ENCODE data around the gene SH3RF1.

The SH3RF1 gene

DNA sequence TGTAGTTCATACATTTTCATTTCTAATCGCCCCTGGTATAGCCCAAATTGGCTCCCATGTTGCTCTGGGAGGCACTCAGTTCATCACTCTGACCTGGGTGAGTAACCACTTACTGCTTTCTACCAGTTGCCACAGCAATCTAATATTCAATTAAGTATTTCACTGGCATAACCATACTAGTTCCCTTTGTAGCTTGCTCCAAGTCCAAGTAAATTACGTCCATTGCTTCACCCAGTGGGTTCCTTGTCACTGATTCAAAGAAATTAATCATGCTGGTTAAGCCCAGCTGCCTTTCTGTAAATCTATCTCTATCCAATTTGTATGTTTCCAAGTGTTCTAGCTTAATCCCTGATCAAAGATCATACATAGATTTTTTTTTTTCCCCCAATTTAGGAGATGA, 168.7 kb downstream of the SH3RF1 start:
- peaks cover 35% of the 10 kb centered on the region for H3K4me1 ChIP-seq (ENCODE audit: insufficient read depth, low read length)
- no peak overlapping the region for H3K9ac ChIP-seq (ENCODE audit: low read length)
- H3K36me3 ChIP-seq (ENCODE audit: insufficient read depth, low read length), result peaks cover 16% of the 10 kb centered on the region
- no peaks in the 10 kb centered on the region for H3K9me3 ChIP-seq (ENCODE audit: low read length)
- H3K4me3 ChIP-seq (ENCODE audit: low read depth in 1 of 2, low read length in 2 of 2), result no peak overlapping the region
- no peaks in the 10 kb centered on the region for H3K27me3 ChIP-seq (ENCODE audit: control insufficient read depth in 1 of 2, insufficient read depth in 2 of 2, low read length in 2 of 2)
- no peak overlapping the region for H3K27ac ChIP-seq (ENCODE audit: low read depth, low read length)

DNA sequence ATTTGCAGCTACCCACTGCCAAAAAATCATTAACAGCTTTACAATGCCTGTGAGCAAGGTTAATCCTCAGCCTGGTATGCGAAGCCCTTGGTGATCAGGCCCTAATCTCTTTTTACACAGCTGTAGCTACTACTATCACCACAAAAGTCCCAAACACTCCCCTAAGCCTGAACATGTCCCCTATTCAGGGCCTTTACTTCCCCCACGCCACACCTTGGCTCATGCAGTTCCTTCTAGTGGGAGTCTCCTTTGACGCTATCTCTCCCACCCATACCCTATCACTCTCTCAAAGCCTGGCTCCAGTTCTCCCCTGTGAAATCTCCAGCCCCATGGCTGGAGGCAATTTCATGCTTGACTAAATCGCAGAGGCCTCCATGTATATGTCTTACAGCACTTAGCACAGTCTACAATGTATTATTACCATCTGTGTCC, 170.1 kb downstream of the SH3RF1 start:
- Histone ChIP-seq H3K4me1 (ENCODE audit: insufficient read depth, low read length) (peaks cover 35% of the 10 kb centered on the region), H3K27me3 (ENCODE audit: control insufficient read depth in 1 of 2, insufficient read depth in 2 of 2, low read length in 2 of 2) (no peaks in the 10 kb centered on the region), H3K27ac (ENCODE audit: low read depth, low read length) (no peak overlapping the region), H3K9me3 (ENCODE audit: low read length) (no peaks in the 10 kb centered on the region), H3K4me3 (ENCODE audit: low read depth in 1 of 2, low read length in 2 of 2) (no peak overlapping the region), H3K36me3 (ENCODE audit: insufficient read depth, low read length) (peaks cover 8% of the 10 kb centered on the region), H3K9ac (ENCODE audit: low read length) (no peak overlapping the region)

DNA sequence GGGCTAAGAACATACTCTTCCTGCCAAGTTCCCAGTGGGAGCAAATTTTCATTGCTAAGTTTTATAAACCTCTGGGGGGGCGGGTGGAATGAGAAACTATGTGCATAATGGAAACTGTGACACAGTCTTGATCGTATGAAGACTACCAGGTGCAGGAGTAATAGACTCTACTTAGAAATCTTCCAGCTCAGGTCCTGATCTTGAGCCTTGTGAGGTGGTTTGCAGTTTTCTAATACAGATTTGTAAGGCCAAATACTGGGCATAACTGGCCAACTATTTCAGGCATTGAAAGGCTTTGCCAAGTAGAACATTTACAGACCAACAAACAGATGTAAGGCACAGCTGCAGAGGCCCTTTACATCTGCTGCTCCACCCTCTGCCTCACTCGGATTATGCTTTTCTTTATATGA, 171.0 kb downstream of the SH3RF1 start:
- H3K27me3 ChIP-seq (ENCODE audit: control insufficient read depth in 1 of 2, insufficient read depth in 2 of 2, low read length in 2 of 2), result no peaks in the 10 kb centered on the region
- H3K9me3 ChIP-seq (ENCODE audit: low read length), result no peaks in the 10 kb centered on the region
- H3K4me1 ChIP-seq (ENCODE audit: insufficient read depth, low read length), result peaks cover 35% of the 10 kb centered on the region
- peak overlapping the region; percentile 17 for H3K27ac ChIP-seq (ENCODE audit: low read depth, low read length)
- H3K36me3 ChIP-seq (ENCODE audit: insufficient read depth, low read length), result peaks cover 4% of the 10 kb centered on the region
- H3K9ac ChIP-seq (ENCODE audit: low read length), result no peak overlapping the region
- H3K4me3 ChIP-seq (ENCODE audit: low read depth in 1 of 2, low read length in 2 of 2), result no peak overlapping the region

DNA sequence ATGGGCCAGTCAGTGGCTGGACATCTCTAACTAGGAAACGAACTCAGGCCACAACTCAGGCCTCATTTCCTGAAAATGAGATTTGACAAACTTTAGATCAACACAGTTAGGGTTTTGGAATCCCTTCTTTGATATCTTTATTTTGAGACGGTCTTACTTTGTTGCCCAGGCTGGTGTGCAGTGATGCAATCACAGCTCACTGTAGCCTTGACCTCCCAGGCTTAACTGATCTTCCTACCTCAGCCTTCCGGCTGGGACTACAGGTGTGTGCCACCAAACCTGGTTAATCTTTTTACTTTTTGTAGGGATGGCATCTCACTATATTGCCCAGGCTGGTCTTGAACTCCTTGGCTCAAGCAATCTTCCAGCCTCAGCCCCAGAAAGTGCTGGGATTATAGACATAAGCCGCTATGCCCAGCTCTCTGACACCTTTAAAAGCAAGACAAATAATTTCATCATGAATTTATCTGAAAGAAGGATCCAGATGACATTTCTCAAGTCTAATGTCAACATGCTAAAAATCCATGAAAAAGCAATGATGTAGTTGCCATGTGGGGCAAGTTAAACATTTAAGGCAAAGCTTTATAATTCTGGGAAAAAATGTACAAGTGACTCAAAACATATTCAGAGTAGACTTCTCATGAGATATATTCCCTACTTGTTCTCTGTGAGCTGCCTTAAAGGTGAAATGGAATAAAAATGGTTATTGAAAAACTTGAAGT, 171.6 kb downstream of the SH3RF1 start:
- Histone ChIP-seq H3K27ac (ENCODE audit: low read depth, low read length) (no peak overlapping the region), H3K27me3 (ENCODE audit: control insufficient read depth in 1 of 2, insufficient read depth in 2 of 2, low read length in 2 of 2) (no peaks in the 10 kb centered on the region), H3K4me3 (ENCODE audit: low read depth in 1 of 2, low read length in 2 of 2) (no peak overlapping the region), H3K36me3 (ENCODE audit: insufficient read depth, low read length) (peaks cover 4% of the 10 kb centered on the region), H3K9me3 (ENCODE audit: low read length) (no peaks in the 10 kb centered on the region), H3K9ac (ENCODE audit: low read length) (no peak overlapping the region), H3K4me1 (ENCODE audit: insufficient read depth, low read length) (peaks cover 32% of the 10 kb centered on the region)

DNA sequence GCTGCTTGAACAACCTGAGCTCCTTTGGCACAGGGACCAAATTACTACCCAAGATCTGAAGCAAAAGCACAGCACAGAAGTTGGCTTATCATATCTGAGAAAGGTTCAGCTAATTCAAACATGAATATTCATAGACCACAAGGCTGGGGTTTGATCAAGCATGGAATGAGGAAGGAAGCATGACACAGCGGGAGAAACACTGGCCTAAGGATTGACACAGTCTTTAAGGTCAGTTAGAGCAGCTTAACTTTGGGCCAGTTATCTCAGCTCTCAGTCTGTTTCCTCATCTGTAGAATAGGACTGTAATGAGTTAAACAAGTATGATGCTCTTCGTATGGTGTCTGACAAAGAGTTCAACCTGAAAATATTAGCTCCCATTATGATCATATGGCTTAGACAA, 172.2 kb downstream of the SH3RF1 start:
- Histone ChIP-seq H3K36me3 (ENCODE audit: insufficient read depth, low read length) (peaks cover 4% of the 10 kb centered on the region), H3K9me3 (ENCODE audit: low read length) (no peaks in the 10 kb centered on the region), H3K27me3 (ENCODE audit: control insufficient read depth in 1 of 2, insufficient read depth in 2 of 2, low read length in 2 of 2) (no peaks in the 10 kb centered on the region), H3K27ac (ENCODE audit: low read depth, low read length) (no peak overlapping the region), H3K9ac (ENCODE audit: low read length) (no peak overlapping the region), H3K4me3 (ENCODE audit: low read depth in 1 of 2, low read length in 2 of 2) (no peak overlapping the region), H3K4me1 (ENCODE audit: insufficient read depth, low read length) (peaks cover 28% of the 10 kb centered on the region)

DNA sequence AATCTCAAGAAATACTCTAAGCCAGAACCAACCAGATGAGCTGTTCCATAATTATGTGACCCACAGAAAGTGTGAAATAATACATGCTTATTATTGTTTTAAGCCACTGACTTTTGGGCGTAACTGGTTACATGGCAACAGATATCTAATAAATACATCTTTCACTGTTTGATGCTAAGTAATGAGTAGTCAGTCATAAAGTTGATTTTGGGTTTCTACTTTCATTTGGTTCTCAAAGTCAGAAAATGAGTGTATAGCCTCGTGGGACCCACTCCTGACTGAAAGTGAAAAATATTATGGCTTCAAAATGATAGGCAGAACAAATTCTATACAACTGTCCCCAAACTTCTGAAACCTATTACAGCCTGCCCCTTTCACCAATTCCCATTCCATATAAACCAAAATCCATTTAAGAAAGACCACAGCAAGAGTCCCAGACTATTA, 172.7 kb downstream of the SH3RF1 start:
- Histone ChIP-seq H3K4me3 (ENCODE audit: low read depth in 1 of 2, low read length in 2 of 2) (no peak overlapping the region), H3K9ac (ENCODE audit: low read length) (no peak overlapping the region), H3K4me1 (ENCODE audit: insufficient read depth, low read length) (peaks cover 28% of the 10 kb centered on the region), H3K9me3 (ENCODE audit: low read length) (no peaks in the 10 kb centered on the region), H3K27me3 (ENCODE audit: control insufficient read depth in 1 of 2, insufficient read depth in 2 of 2, low read length in 2 of 2) (no peaks in the 10 kb centered on the region), H3K36me3 (ENCODE audit: insufficient read depth, low read length) (peaks cover 4% of the 10 kb centered on the region), H3K27ac (ENCODE audit: low read depth, low read length) (no peak overlapping the region)

DNA sequence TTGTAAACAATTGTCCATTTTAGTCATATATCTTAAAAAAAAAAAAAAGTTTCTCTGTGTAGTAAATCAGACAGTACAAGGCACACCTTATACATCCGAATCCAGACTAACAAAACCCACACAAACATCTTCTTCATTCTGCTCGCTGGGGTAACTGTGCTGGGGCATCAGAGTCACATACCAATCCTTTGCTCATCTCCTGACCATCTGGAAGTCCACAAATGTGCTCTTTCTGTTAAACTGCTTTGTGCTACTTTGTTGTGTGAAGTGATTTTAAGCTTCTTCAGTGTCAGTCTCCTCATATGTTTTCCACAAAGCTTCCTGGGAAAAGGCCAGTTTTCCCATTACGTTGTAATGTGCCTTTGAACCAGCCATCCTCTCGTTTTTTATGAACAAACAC, 174.5 kb downstream of the SH3RF1 start:
- H3K27me3 ChIP-seq (ENCODE audit: control insufficient read depth in 1 of 2, insufficient read depth in 2 of 2, low read length in 2 of 2), result no peaks in the 10 kb centered on the region
- peaks cover 21% of the 10 kb centered on the region for H3K4me1 ChIP-seq (ENCODE audit: insufficient read depth, low read length)
- no peak overlapping the region for H3K9ac ChIP-seq (ENCODE audit: low read length)
- H3K4me3 ChIP-seq (ENCODE audit: low read depth in 1 of 2, low read length in 2 of 2), result no peak overlapping the region
- H3K36me3 ChIP-seq (ENCODE audit: insufficient read depth, low read length), result peaks cover 4% of the 10 kb centered on the region
- H3K9me3 ChIP-seq (ENCODE audit: low read length), result no peaks in the 10 kb centered on the region
- H3K27ac ChIP-seq (ENCODE audit: low read depth, low read length), result no peak overlapping the region

DNA sequence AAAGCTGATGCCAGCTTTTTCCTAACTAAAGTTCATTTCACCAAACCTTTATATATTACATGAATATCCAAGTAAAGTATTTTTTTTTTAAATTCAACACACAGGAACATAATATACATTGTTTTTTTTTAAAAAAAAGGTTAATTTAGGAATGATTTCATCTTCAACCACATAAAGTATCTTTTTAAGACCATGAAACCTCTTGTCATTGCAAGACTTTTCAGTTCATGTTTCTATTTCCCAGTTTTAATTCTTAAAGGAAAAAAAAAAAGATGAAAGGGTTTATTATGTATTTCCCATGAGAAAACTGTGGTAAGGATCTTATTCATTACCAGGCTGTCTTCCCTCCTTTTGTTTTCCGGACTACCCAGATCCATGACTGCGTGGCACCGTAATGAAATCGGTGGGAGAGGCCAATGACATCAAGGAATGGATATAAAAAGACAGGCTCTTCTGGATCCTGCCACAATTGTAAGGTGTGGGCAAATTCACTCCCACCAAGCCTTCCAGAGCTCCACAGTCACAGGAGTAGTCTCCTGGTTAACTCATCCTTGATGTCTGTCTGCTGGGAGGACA, 176.0 kb downstream of the SH3RF1 start:
- no peak overlapping the region for H3K9ac ChIP-seq (ENCODE audit: low read length)
- H3K9me3 ChIP-seq (ENCODE audit: low read length), result no peaks in the 10 kb centered on the region
- peaks cover 4% of the 10 kb centered on the region for H3K36me3 ChIP-seq (ENCODE audit: insufficient read depth, low read length)
- no peak overlapping the region for H3K27ac ChIP-seq (ENCODE audit: low read depth, low read length)
- H3K27me3 ChIP-seq (ENCODE audit: control insufficient read depth in 1 of 2, insufficient read depth in 2 of 2, low read length in 2 of 2), result no peaks in the 10 kb centered on the region
- no peak overlapping the region for H3K4me3 ChIP-seq (ENCODE audit: low read depth in 1 of 2, low read length in 2 of 2)
- peaks cover 10% of the 10 kb centered on the region for H3K4me1 ChIP-seq (ENCODE audit: insufficient read depth, low read length)

DNA sequence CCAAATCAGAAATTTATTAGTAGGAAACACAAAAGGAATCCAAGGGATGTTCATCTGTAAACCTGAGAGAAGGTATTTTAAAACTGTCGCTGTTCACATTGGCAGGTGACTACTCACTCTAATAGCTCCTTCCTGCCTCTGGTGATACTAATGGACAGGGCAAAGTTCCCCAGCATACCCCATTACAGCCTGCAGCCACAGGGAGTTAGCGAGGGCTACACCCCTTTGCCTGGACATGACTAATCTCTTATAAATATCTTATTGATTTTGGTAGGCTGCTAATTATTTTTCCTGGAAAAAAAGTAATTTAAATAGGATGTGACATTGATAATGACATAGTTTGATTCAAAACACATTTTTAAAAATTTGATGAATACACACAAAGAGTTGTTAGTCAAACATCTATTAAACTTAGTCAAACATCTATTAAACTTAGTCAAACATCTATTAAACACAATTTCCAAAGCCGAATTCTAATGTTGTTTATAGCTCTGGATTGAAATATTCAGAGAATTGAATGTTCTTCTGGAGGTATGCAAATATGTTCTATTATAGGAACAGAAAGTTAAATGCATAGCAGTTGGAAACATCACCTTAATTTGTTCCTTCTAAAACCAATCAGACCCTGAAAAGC, 177.8 kb downstream of the SH3RF1 start:
- Histone ChIP-seq H3K9ac (ENCODE audit: low read length) (no peak overlapping the region), H3K36me3 (ENCODE audit: insufficient read depth, low read length) (peaks cover 4% of the 10 kb centered on the region), H3K4me1 (ENCODE audit: insufficient read depth, low read length) (no peaks in the 10 kb centered on the region), H3K4me3 (ENCODE audit: low read depth in 1 of 2, low read length in 2 of 2) (no peak overlapping the region), H3K9me3 (ENCODE audit: low read length) (no peaks in the 10 kb centered on the region), H3K27me3 (ENCODE audit: control insufficient read depth in 1 of 2, insufficient read depth in 2 of 2, low read length in 2 of 2) (no peaks in the 10 kb centered on the region), H3K27ac (ENCODE audit: low read depth, low read length) (no peak overlapping the region)

DNA sequence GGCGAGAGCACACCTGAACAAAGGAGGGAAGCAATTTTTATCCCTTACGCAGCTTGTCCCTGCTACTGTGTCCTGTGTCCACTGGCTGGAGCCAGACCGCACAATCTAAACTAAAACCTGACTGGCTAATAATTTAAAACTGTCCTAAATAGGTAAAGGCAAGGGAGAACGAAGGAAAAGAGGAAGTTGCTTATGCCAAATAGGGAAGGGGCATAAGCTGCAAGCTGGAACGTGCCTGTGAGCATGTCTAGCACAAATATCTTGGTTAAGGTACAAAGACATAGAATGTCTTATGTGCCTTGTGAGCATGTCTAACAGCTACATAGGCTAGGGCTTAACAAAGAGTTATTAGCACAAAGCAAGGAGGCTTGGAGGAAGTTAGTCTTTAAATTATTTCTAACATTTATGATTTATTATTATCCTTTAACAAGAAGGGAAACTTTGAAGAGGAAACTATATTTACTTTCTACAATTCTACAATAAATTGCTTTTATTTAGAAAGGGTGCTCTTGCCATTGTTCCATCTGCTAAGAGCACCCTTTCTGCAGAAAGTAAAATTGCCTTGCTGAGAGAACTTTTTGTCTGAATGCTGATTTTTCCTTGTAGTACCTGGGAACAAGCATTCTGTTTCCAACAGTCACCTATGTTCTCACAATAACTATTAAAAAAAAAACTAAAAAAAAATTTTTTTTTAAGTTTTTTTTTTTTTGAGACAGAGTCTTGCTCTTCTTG, 180.1 kb downstream of the SH3RF1 start:
- Histone ChIP-seq H3K4me1 (ENCODE audit: insufficient read depth, low read length) (no peaks in the 10 kb centered on the region), H3K27ac (ENCODE audit: low read depth, low read length) (no peak overlapping the region), H3K36me3 (ENCODE audit: insufficient read depth, low read length) (no peaks in the 10 kb centered on the region)

DNA sequence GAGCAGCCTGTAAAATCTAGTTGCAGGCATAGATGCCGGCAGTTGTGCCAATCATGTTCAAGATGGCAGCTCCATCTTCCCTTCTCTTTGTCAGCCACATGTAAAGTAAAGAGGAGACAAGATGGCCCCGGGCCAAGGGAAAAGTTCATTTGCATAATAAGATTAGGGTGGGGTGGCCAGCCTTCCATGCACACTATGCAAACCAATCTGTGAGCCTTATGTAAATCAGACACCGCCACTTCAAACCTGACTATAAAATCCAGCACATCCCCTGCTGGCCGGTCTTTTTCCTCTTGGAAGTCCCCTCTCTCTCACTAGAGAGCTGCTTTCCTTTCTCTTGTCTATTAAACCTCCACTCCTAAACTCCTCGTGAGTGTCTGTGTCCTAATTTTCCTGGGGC, 181.8 kb downstream of the SH3RF1 start:
- H3K9ac ChIP-seq (ENCODE audit: low read length), result no peak overlapping the region
- H3K27ac ChIP-seq (ENCODE audit: low read depth, low read length), result no peak overlapping the region
- no peak overlapping the region for H3K4me3 ChIP-seq (ENCODE audit: low read depth in 1 of 2, low read length in 2 of 2)
- no peaks in the 10 kb centered on the region for H3K27me3 ChIP-seq (ENCODE audit: control insufficient read depth in 1 of 2, insufficient read depth in 2 of 2, low read length in 2 of 2)
- no peaks in the 10 kb centered on the region for H3K36me3 ChIP-seq (ENCODE audit: insufficient read depth, low read length)
- H3K4me1 ChIP-seq (ENCODE audit: insufficient read depth, low read length), result no peaks in the 10 kb centered on the region
- no peaks in the 10 kb centered on the region for H3K9me3 ChIP-seq (ENCODE audit: low read length)

More for the DNA sequence above, 180.1 kb downstream of the SH3RF1 start:
- Histone ChIP-seq H3K4me3 (ENCODE audit: low read depth in 1 of 2, low read length in 2 of 2) (no peak overlapping the region), H3K27me3 (ENCODE audit: control insufficient read depth in 1 of 2, insufficient read depth in 2 of 2, low read length in 2 of 2) (no peaks in the 10 kb centered on the region), H3K9ac (ENCODE audit: low read length) (no peak overlapping the region), H3K9me3 (ENCODE audit: low read length) (no peaks in the 10 kb centered on the region)

Data from muscle layer of colon (tissue), 2 donors.